Small intestine (tissue), 7 donors: ENCODE measurements around the gene ADAMTS16. TPM values are rescaled to one million over a fixed set of nuclear protein-coding genes. Genes with fewer than 3 reads are reported as not detected.
"Not testable (repeated sequence)": the region's sequence is repeated elsewhere in the genome, so short reads cannot be mapped to it uniquely, and the experiment has no call there.

ENCODE experiments used
- DNase-seq, 2 donors: peaks; one replicate each; pipeline versions ENCODE4 v3.0.0 to v3.0.0-alpha.2; 2013
- FAIRE-seq: peaks from 2 replicates; lab custom pipeline; 2012; peaks lifted over from hg19 to GRCh38; lab: Jason Lieb, UNC
- H3K27ac ChIP-seq, 3 donors: one replicate each; pipeline ENCODE4 v1.5.1; 2013; ENCODE audit warnings: low read length in 2 of 3, mild to moderate bottlenecking in 2 of 3, control low read depth in 1 of 3, inconsistent platforms in 1 of 3, low read depth in 1 of 3, moderate library complexity in 1 of 3
- H3K27me3 ChIP-seq, 3 donors: one replicate each; pipeline ENCODE4 v1.6.1; 2013; ENCODE audit warnings: low read length in 3 of 3, inconsistent platforms in 1 of 3; ENCODE audit not compliant: control insufficient read depth in 3 of 3, insufficient read depth in 3 of 3
- H3K36me3 ChIP-seq, 3 donors: one replicate each; pipeline ENCODE4 v1.6.1; 2013; ENCODE audit warnings: low read length in 3 of 3, inconsistent platforms in 1 of 3, low read depth in 1 of 3, mild to moderate bottlenecking in 1 of 3, moderate library complexity in 1 of 3; ENCODE audit not compliant: control insufficient read depth in 3 of 3, insufficient read depth in 2 of 3
- H3K4me1 ChIP-seq, 3 donors: one replicate each; pipeline ENCODE4 v1.6.1; 2013; ENCODE audit warnings: low read length in 2 of 3, inconsistent platforms in 1 of 3, low read depth in 1 of 3, mild to moderate bottlenecking in 1 of 3, moderate library complexity in 1 of 3; ENCODE audit not compliant: control insufficient read depth in 3 of 3, insufficient read depth in 2 of 3
- H3K4me3 ChIP-seq, 3 donors: one replicate each; pipeline ENCODE4 v1.5.1; 2013; ENCODE audit warnings: low read length in 3 of 3, control low read depth in 1 of 3, inconsistent platforms in 1 of 3, low read depth in 1 of 3, mild to moderate bottlenecking in 1 of 3, moderate library complexity in 1 of 3
- H3K9me3 ChIP-seq, 2 donors: one replicate each; pipeline ENCODE4 v1.6.1; 2013; ENCODE audit warnings: low read depth in 1 of 2, low read length in 1 of 2; ENCODE audit not compliant: control insufficient read depth in 2 of 2, insufficient read depth in 1 of 2
- WGBS, 3 donors: extraction: QIAGEN DNeasy Blood & Tissue Kit; methylation state at CpG; one replicate each; pipeline ENCODE4 v1.1.7; 2013; 5-methylcytosine and 5-hydroxymethylcytosine counted together
- polyA plus RNA-seq, 4 donors: library from polyadenylated mRNA; stranded (reverse) in 3 of 4; unstranded in 1 of 4; fragments of 200-250 nt in 3 of 4; fragments of 120-200 nt in 1 of 4; gene quantifications; one replicate each; pipeline versions ENCODE4 v1.2.1 to v1.2.3, GENCODE V29; 2013
- donor health status: healthy with polysubstance abuse.
- donor health status: control.
- donor health status: control.
- donor health status: Bipolar disorder and iron deficiency.
- donor health status: healthy.

Gene ADAMTS16
- polyA plus RNA-seq, 4 donors, result 0.06 to 0.66 TPM; not detected in 2

DNA sequence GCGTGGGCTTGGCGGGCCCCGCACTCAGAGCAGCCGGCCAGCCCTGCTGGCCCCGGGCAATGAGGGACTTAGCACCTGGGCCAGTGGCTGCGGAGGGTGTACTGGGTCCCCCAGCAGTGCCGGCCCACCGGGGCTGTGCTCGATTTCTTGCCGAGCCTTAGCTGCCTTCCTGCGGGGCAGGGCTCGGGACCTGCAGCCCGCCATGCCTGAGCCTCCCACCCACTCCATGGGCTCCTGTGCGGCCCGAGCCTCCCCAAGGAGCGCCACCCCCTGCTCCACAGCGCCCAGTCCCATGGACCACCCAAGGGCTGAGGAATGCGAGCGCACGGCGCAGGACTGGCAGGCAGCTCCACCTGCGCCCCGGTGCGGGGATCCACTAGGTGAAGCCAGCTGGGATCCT lies 2.3 kb upstream of the ADAMTS16 start:
- peaks cover 8 to 19% (median 15%) of the 10 kb centered on the region in 3 donors for H3K27me3 ChIP-seq
- 90 to 95% (median 93%) methylated on average over 15 to 23 of the region's 24 CpGs for WGBS, 3 donors
- not testable (repeated sequence) for H3K27ac ChIP-seq, H3K36me3 ChIP-seq, FAIRE-seq, H3K9me3 ChIP-seq, H3K4me3 ChIP-seq, DNase-seq, H3K4me1 ChIP-seq

DNA sequence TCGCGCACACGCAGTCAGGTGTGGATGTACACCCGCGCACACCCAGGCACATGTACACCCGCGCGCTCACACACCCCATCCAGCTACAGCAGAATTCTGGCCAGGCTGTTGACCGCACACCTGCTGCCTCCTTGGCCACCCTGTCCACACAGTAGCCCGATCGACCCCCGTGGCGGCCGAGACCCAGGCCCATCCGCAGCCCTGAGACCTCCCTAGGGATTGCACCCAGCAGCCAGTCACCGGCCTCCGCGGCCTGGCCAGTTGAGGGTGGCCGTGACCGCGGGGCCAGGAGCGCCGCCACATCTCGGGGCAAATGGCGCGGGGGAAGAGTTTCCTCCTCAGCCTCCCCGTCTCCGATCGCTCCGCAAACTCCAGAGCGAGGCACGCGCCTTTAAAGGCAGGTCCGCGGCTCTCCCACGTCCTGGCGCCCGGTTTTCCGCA lies 774 bp upstream of the ADAMTS16 start:
- no peak for DNase-seq
- WGBS, 3 donors, result 16 to 25% (median 23%) methylated on average over 32 to 39 of the region's 39 CpGs
- no peak overlapping the region for H3K4me3 ChIP-seq

DNA sequence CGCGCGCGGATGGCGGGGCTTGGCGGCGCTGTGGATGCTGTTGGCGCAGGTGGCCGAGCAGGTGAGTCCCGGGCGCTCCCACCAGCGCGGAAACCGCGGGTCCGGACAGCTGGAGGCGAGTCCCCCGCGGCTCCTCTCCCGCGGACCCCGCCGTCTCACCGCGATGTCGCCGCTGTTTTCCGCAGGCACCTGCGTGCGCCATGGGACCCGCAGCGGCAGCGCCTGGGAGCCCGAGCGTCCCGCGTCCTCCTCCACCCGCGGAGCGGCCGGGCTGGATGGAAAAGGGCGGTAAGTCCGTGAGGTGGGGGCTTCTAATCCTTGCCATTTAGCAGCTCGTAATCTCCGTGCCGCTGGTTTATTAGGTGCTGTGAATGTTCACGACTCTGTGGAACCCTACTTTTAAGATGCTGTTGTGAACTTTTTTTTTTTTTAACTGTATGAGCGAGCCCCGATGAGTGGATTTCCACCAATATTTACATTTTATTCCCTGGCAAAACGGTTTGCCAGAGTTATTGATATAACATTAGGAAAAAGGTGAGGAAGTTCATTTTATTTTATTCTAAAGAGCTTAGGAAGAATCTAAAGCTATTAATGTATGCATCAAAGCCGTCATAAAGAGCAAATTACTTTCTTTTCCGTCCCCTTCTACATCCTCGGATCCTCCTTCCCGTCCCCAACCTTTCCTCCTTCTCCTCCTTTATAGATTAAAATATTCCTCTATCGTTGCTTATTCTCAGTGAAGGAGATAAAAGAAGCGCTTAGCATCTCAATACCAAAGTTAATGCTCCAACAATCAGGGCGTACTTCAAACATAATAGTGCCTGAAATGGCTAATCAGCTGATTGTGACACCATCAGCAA lies 579 bp downstream of the ADAMTS16 start:
- DNase-seq (peak in 1 of 2 donors; percentile 10), FAIRE-seq (no peak)
- 2 to 5% (median 2%) methylated on average over 39 to 57 of the region's 57 CpGs for whole genome bisulfite sequencing, 3 donors

More for the DNA sequence above, 774 bp upstream of the ADAMTS16 start:
- Histone ChIP-seq H3K27ac (no peak overlapping the region), H3K36me3 (no peaks in the 10 kb centered on the region), H3K27me3 (peaks cover 8 to 19% (median 15%) of the 10 kb centered on the region in 3 donors), H3K9me3 (no peaks in the 10 kb centered on the region), H3K4me1 (no peaks in the 10 kb centered on the region)
- FAIRE-seq, result no peak

DNA sequence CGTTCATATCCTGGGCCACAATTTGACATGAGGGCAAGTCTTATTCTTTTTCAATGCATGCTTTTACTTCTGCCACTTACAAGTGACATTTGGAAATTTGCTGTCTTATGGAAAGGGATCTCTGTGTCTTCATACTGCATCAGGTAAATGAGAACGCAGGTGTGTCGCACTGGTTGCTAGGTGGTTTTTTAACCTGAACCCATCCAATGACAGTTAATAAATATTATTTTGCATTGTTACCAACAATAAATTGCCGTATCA lies 1.1 kb downstream of the ADAMTS16 start:
- Histone ChIP-seq H3K9me3 (no peaks in the 10 kb centered on the region), H3K4me3 (peak overlapping the region in 1 of 3 donors; percentile 6), H3K27ac (no peak overlapping the region), H3K4me1 (no peaks in the 10 kb centered on the region), H3K36me3 (no peaks in the 10 kb centered on the region), H3K27me3 (peaks cover 8 to 19% (median 15%) of the 10 kb centered on the region in 3 donors)
- 22 to 27% (median 25%) methylated on average over 4 of the region's 4 CpGs for WGBS, 3 donors
- DNase-seq (no peak), FAIRE-seq (no peak)

More for the DNA sequence above, 579 bp downstream of the ADAMTS16 start:
- peaks cover 8 to 19% (median 15%) of the 10 kb centered on the region in 3 donors for H3K27me3 ChIP-seq
- no peaks in the 10 kb centered on the region for H3K4me1 ChIP-seq
- no peaks in the 10 kb centered on the region for H3K9me3 ChIP-seq
- H3K27ac ChIP-seq, result no peak overlapping the region
- H3K36me3 ChIP-seq, result no peaks in the 10 kb centered on the region
- peak overlapping the region in 2 of 3 donors; percentile 6 to 26 for H3K4me3 ChIP-seq

DNA sequence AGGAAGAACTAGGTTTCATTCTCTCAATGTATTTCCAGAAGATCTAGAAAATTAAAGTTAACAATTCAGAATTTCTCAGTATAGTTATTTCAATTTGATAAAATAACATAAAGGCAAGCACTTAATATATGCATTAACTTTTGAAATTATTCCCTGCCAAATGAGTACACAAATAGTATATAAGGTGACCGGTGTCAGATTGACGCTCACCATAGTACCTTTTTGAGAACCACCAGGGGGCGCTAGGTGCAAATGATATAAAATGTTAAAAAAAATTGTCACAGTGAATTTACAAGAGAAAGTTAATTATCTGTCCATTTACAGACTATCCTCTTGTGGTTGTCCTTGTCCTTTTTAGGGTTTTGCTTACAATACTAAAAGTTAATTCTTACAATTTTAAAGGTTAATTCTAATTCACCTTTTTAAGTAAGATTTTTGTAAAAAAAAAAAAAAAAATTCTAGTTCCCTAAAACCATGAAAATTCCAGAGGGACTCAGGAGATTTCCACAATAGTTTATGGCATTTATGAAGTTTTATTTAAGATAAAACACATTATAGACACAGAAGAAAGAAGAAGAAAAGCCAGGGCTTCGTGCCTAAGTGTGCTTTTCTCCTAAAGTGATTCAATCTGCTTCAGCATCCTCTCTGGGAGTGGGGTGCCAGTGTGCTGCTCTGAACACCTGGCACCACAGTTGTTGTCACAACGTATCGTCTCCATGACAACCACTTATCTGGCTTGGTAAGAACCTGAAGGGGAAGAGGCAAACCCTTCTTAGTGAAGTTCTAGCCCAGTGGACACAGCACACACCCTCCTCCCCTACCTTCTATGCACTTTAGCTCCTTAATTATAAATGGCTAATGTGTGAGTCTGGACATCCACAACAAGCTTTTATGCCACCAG lies 1.7 kb downstream of the ADAMTS16 start:
- no peaks in the 10 kb centered on the region for H3K9me3 ChIP-seq
- H3K36me3 ChIP-seq, result no peaks in the 10 kb centered on the region
- DNase-seq (peak; percentile 67 to 68), FAIRE-seq (peak; percentile 26)
- H3K4me1 ChIP-seq, result no peaks in the 10 kb centered on the region
- H3K27ac ChIP-seq, result no peak overlapping the region
- 7 to 22% (median 11%) methylated on average over 6 of the region's 6 CpGs for WGBS, 3 donors
- no peak overlapping the region for H3K4me3 ChIP-seq
- peaks cover 8 to 19% (median 15%) of the 10 kb centered on the region in 3 donors for H3K27me3 ChIP-seq

DNA sequence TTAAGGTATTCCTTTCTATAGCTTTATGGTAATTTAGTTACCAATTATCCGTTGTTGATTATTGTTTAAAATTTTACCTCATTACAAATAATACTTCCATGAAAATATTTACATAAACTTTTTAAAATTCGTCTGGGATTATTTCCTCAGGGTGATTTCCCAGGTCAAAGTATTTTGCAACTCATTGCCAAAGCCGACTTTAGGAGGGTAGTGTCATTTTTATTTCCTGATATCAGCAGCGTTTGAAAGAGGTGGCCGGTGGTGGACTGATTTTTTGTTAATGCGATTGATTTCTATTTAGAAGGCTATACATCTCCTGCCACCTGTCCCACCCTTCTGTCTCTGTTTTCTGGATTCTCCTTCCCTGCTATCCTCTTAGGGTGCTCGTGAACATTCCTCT lies 4.3 kb downstream of the ADAMTS16 start:
- FAIRE-seq, result no peak
- peaks cover 8 to 15% (median 11%) of the 10 kb centered on the region in 3 donors for H3K27me3 ChIP-seq
- no peak for DNase-seq
- H3K4me1 ChIP-seq, result no peaks in the 10 kb centered on the region
- H3K27ac ChIP-seq, result no peak overlapping the region
- H3K9me3 ChIP-seq, result no peaks in the 10 kb centered on the region
- 48 to 72% (median 51%) methylated on average over 7 of the region's 7 CpGs for WGBS, 3 donors
- H3K4me3 ChIP-seq, result no peak overlapping the region
- H3K36me3 ChIP-seq, result no peaks in the 10 kb centered on the region

DNA sequence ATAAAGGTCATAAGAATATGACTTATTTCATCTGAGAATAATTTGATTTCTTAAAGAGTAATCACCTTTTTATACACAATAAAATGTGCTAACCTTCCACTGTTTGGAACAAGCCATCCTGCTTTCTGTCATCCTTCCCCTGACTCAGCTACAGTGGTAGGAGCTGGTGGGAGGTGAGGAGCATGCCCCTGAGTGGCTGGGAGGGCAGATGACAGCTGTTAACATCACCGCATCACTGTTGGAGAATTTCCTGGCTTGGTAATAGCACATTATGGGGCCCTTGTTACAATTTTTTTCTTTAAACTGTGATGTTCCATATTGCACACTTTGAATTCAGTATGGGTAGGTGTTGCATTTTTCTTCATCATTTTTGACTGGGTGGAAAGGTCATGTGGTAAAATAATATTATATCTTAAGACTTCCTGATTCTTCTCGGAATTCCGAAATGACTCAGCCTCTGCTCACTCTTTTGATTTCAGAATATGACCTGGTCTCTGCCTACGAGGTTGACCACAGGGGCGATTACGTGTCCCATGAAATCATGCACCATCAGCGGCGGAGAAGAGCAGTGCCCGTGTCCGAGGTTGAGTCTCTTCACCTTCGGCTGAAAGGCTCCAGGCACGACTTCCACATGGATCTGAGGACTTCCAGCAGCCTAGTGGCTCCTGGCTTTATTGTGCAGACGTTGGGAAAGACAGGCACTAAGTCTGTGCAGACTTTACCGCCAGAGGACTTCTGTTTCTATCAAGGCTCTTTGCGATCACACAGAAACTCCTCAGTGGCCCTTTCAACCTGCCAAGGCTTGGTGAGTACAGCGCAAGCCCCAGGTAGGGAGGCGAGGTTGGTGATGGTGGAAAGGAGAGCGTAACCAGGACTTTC lies 5.8 kb downstream of the ADAMTS16 start:
- WGBS, 3 donors, result 83 to 86% (median 86%) methylated on average over 18 of the region's 18 CpGs
- H3K4me3 ChIP-seq, result no peak overlapping the region
- no peak for FAIRE-seq
- no peak overlapping the region for H3K27ac ChIP-seq
- H3K36me3 ChIP-seq, result no peaks in the 10 kb centered on the region
- DNase-seq, result no peak
- H3K9me3 ChIP-seq, result peaks cover 0 to 5% of the 10 kb centered on the region in 2 donors
- H3K4me1 ChIP-seq, result no peaks in the 10 kb centered on the region
- H3K27me3 ChIP-seq, result peaks cover 0 to 6% (median 3%) of the 10 kb centered on the region in 3 donors
